Tibial nerve (tissue), 4 donors: Measurements from ENCODE around the gene LRRC75A. TPM values are rescaled to one million over a fixed set of nuclear protein-coding genes. Genes with fewer than 3 reads are reported as not detected.

Experiments
- DNase-seq, 2 donors: peaks; one replicate each; pipeline ENCODE4 v3.0.0-alpha.2; 2019; ENCODE audit warnings: low spot score in 2 of 2
- H3K27ac ChIP-seq, 4 donors: fragments of 200-600 bp; sonication (generic) in 3 of 4; one replicate each; pipeline ENCODE4 v1.5.1; 2017 to 2019; ENCODE audit warnings: mild to moderate bottlenecking in 1 of 4
- H3K27me3 ChIP-seq, 2 donors: fragments of 200-600 bp; sonication (generic) in 1 of 2; one replicate each; pipeline versions ENCODE4 v1.5.1 to v1.6.0; 2017 to 2019
- H3K36me3 ChIP-seq, 3 donors: fragments of 200-600 bp; sonication (generic); one replicate each; pipeline ENCODE4 v1.5.1; 2018 to 2019
- H3K4me1 ChIP-seq, 4 donors: fragments of 200-600 bp; sonication (generic) in 3 of 4; one replicate each; pipeline ENCODE4 v1.5.1; 2017 to 2019
- H3K4me3 ChIP-seq, 4 donors: fragments of 200-600 bp; sonication (generic) in 3 of 4; one replicate each; pipeline ENCODE4 v1.5.1; 2017 to 2019; ENCODE audit warnings: mild to moderate bottlenecking in 1 of 4, moderate library complexity in 1 of 4
- H3K9me3 ChIP-seq, 4 donors: fragments of 200-600 bp; sonication (generic) in 3 of 4; one replicate each; pipeline ENCODE4 v1.5.1; 2017 to 2019
- CTCF ChIP-seq, 5 experiments: fragments of 200-600 bp in 3 of 5; fragments of 450-650 bp in 2 of 5; sonication (generic) in 3 of 5; IDR thresholded peaks; one replicate each; pipeline ENCODE4 v1.5.1; 2016 to 2019; ENCODE audit warnings: antibody characterized with exemption in 5 of 5, mild to moderate bottlenecking in 3 of 5, moderate library complexity in 2 of 5
- EP300 ChIP-seq, 2 donors: sonication (generic); formaldehyde crosslinking; IDR thresholded peaks; one replicate each; pipeline ENCODE4 v1.6.1; 2017; ENCODE audit warnings: antibody characterized with exemption in 2 of 2, mild to moderate bottlenecking in 1 of 2
- POLR2A ChIP-seq, 2 donors: fragments of 450-650 bp; IDR thresholded peaks; one replicate each; pipeline ENCODE4 v1.6.1; 2017; ENCODE audit warnings: antibody characterized with exemption in 2 of 2, mild to moderate bottlenecking in 2 of 2, moderate library complexity in 2 of 2
- WGBS, 2 donors: methylation state at CpG; one replicate each; pipeline ENCODE4 v1.1.5; 2018; 5-methylcytosine and 5-hydroxymethylcytosine counted together
- total RNA-seq, 4 donors: library from RNA; depleted of rRNA; stranded (reverse); fragments of >200 nt; gene quantifications; one replicate each; pipeline ENCODE4 v1.1.0, GENCODE V29; 2016

The LRRC75A gene
- total RNA-seq, 4 donors from 2014 or later: 2.9 to 10.3 (median 5.4) TPM

DNA sequence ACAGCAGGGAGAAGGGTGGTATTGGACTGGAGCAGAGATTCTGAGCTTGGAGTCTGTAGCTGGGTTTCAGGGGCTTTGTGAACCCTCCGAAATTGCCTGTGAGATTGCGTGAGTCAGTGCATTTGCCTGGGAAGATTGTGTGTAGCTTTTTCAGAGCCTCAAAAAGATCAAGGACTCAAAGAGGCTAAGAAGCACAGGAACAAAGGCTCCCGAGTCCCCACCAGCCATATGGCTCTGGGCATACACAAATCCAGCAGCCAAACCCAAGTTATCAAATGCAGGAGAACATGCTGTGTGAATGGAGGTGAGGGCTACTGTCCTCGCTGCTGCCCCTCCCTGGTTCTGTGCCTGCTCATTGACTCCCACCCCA is 3.0 kb downstream of the LRRC75A start:
- no peaks in the 10 kb centered on the region for H3K9me3 ChIP-seq
- H3K27ac ChIP-seq: peak overlapping the region in 3 of 4 donors; percentile 56 to 84 (median 82)
- peaks cover 0 to 77% (median 22%) of the 10 kb centered on the region in 4 donors for H3K4me1 ChIP-seq
- TF ChIP-seq POLR2A (IDR thresholded peaks at IDR 0.05) (no peak), EP300 (IDR thresholded peaks at IDR 0.05) (no peak), CTCF (IDR thresholded peaks at IDR 0.05) (no peak)
- 82 to 84% methylated on average over 4 of the region's 4 CpGs for WGBS, 2 donors
- H3K36me3 ChIP-seq: no peaks in the 10 kb centered on the region
- DNase-seq: no peak
- no peak overlapping the region for H3K4me3 ChIP-seq
- H3K27me3 ChIP-seq: peaks cover 0 to 7% of the 10 kb centered on the region in 2 donors

GRCh38 chr17:16488186-16488967 is 3.6 kb downstream of the LRRC75A start:
- H3K27me3 ChIP-seq: peaks cover 0 to 7% of the 10 kb centered on the region in 2 donors
- DNase-seq: no peak

GRCh38 chr17:16486373-16487250 is 5.4 kb downstream of the LRRC75A start:
- no peaks in the 10 kb centered on the region for H3K36me3 ChIP-seq
- WGBS, 2 donors: 41 to 52% methylated on average over 18 to 22 of the region's 24 CpGs
- DNase-seq: peak; percentile 71 to 73
- peaks cover 0 to 92% (median 20%) of the 10 kb centered on the region in 4 donors for H3K4me1 ChIP-seq
- TF ChIP-seq POLR2A (IDR thresholded peaks at IDR 0.05) (no peak), EP300 (IDR thresholded peaks at IDR 0.05) (peak in 1 of 2 donors; percentile 65)
- no peaks in the 10 kb centered on the region for H3K9me3 ChIP-seq
- H3K27me3 ChIP-seq: peaks cover 0 to 7% of the 10 kb centered on the region in 2 donors
- H3K27ac ChIP-seq: peak overlapping the region in 3 of 4 donors; percentile 56 to 84 (median 82)
- peak overlapping the region in 2 of 4 donors; percentile 19 for H3K4me3 ChIP-seq

More at GRCh38 chr17:16488186-16488967, 3.6 kb downstream of the LRRC75A start:
- Histone ChIP-seq H3K4me1 (peaks cover 0 to 83% (median 22%) of the 10 kb centered on the region in 4 donors), H3K27ac (peak overlapping the region in 3 of 4 donors; percentile 56 to 84 (median 82)), H3K36me3 (no peaks in the 10 kb centered on the region), H3K9me3 (no peaks in the 10 kb centered on the region), H3K4me3 (no peak overlapping the region)
- no peak for TF ChIP-seq EP300 (IDR thresholded peaks at IDR 0.05)
- WGBS, 2 donors: 60 to 76% methylated on average over 8 of the region's 8 CpGs

DNA sequence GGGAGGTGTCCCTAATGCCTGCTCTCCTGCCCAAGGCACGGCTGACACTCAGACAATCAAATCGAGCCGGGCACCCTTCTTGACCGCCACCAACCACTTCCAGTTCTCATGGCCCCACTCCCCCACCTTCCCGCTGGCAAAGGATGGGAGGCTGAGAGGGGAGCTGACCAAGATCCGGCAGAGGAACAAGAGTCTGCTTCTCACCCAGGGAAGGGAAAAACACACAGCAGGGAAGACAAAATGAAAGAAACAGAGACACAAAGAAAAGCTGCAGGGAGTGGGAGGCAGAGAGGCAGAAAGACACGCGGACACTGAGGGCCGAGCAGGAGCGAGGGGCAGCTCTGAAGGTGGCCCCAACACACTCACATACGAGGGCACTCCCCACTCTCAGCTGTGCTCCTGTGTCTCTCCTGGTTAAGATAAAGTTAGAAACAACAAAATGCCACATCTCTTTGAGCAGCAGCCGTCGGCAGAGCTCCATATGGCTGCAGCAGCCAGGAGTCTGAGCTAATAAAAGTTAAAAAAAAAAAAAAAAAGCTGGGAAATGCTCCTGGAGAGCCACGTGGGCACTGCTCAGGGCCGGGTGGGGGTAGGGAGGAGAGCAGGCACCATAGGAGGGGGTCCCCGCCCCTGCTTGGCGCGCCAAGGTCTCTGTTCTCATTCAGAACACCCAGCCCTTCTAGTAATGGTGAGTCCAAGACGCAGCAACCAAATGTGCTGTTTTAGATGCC is 7.4 kb downstream of the LRRC75A start:
- Histone ChIP-seq H3K27ac (peak overlapping the region in 2 of 4 donors; percentile 60 to 82), H3K4me1 (peaks cover 0 to 80% (median 13%) of the 10 kb centered on the region in 4 donors), H3K4me3 (no peak overlapping the region), H3K36me3 (no peaks in the 10 kb centered on the region), H3K27me3 (no peaks in the 10 kb centered on the region), H3K9me3 (no peaks in the 10 kb centered on the region)
- no peak for DNase-seq
- TF ChIP-seq CTCF (IDR thresholded peaks at IDR 0.05): no peak
- TF ChIP-seq POLR2A (IDR thresholded peaks at IDR 0.05): no peak
- TF ChIP-seq EP300 (IDR thresholded peaks at IDR 0.05): no peak
- 44 to 46% methylated on average over 19 of the region's 19 CpGs for WGBS, 2 donors

DNA sequence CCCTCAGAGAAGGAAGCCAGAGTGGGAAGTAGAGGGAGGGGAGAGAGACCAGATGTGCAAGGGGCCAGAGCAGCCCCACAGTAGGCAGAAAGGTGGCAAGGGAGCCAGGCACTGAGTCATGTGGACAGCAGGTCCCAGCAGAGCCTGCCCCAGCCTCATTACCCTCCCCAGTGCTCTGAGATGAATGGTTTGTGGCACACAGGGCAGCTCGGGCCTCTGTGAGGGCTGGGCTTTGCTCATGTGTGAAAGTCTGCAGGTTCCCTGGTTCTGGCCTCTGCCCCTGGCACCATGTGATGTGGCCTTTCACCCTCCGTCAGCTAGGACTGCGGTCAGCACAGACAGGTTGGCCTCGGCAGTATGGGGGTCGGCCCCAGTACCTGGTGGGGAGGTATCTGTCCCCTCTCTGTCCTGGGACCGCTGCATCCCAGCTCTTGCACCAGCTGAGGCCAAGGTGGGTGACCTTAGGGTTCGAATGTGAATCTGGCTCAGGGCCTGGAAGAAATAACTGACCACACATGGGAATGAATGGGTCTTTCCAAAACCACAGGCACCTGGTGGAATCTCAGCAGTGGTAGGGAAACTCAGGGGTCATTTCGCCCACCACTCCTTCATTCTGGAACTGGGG is 8.9 kb downstream of the LRRC75A start:
- TF ChIP-seq EP300 (IDR thresholded peaks at IDR 0.05) (no peak), CTCF (IDR thresholded peaks at IDR 0.05) (no peak), POLR2A (IDR thresholded peaks at IDR 0.05) (no peak)
- Histone ChIP-seq H3K4me3 (no peak overlapping the region), H3K4me1 (peaks cover 0 to 79% (median 14%) of the 10 kb centered on the region in 4 donors), H3K27ac (no peak overlapping the region), H3K27me3 (no peaks in the 10 kb centered on the region), H3K9me3 (no peaks in the 10 kb centered on the region), H3K36me3 (no peaks in the 10 kb centered on the region)
- WGBS, 2 donors: 69 to 78% methylated on average over 6 of the region's 8 CpGs
- no peak for DNase-seq
